Effector CD8-positive, alpha-beta T cell (primary cell): Measurements from ENCODE around the gene IGFBP6.

Source experiments
- DNase-seq: peaks from one replicate; lab custom pipeline; 2025; lab: John Stamatoyannopoulos, UW
- total RNA-seq, 4 experiments: gene quantifications; one replicate each; lab custom pipeline; 2026; lab: John Stamatoyannopoulos, UW

Gene IGFBP6
- total RNA-seq: 0 to 0.62 (median 0.45) reads per million in 4 experiments

GRCh38 chr12:53097564-53098353 lies at the start of gene IGFBP6:
IGFBP6 (plus strand) TSS chr12:53097667; CDS start chr12:53097718, 51 bp downstream.
- peak; percentile 42 for DNase-seq

DNA sequence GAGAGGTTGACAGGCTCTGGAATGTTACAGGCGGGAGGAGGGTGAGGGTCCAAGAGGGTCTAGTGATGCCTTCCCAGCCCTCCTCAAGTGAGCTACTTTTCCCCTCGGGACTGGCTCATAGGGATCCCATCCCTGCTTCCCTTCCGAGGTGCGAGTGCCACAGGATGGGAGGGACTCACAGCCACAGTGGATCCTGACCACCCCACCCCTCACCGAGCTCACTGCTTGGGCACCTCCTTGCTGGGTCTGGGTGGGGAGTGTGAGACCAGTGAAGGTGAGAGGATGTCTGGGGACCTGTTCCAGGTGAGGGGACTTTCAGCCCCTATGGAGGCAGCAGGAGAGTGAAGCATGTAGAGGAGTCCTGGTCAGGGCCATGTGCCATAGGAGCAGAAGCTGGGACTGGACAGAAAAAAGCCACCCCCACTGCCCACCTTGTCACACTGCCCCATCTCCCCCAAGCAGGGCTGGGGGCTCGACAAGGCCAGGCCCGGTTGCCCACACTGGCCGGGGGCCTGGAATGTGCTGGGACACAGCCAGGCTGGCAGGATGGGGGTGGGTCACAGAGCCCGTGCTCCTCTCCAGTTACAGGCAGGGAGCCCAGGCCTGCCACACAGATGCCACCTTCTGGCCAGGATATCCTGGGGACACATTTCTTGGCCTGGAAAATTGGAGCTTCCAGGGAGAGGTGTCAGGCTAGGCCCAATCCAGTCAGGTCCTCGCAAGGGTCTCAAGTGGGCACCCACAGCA lies 49.3 kb upstream of the IGFBP6 start:
- DNase-seq: no peak

DNA sequence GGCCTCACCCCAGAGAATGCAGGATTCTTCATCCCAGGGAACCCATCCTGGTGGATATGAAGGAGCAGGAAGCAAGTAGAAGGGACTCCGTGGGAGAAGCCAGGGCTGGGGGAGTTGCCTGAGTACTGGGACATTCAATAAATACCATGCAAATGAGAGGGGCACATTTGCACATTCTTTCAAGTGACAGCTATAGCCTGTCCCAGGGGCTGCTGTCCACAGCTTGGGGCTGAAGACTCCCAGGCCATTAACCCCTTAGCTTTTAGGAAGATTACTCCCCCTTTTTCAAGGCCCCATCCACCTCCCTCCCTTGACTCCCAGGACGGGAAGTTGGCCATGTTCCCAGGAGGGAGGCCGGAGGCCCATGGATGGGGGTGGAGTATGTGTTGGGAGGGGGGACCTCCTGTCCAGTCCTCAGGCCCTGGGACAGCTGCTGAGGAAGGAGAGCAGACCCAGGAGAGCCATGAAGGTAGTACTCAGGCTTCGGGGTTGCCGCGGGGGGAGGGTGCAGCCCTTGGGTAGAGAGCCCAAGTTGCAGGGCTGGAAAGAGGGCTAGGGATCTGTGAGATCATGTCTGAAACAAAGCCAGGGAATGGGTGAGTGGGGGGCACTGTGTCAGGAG lies 48.6 kb upstream of the IGFBP6 start:
- no peak for DNase-seq

DNA sequence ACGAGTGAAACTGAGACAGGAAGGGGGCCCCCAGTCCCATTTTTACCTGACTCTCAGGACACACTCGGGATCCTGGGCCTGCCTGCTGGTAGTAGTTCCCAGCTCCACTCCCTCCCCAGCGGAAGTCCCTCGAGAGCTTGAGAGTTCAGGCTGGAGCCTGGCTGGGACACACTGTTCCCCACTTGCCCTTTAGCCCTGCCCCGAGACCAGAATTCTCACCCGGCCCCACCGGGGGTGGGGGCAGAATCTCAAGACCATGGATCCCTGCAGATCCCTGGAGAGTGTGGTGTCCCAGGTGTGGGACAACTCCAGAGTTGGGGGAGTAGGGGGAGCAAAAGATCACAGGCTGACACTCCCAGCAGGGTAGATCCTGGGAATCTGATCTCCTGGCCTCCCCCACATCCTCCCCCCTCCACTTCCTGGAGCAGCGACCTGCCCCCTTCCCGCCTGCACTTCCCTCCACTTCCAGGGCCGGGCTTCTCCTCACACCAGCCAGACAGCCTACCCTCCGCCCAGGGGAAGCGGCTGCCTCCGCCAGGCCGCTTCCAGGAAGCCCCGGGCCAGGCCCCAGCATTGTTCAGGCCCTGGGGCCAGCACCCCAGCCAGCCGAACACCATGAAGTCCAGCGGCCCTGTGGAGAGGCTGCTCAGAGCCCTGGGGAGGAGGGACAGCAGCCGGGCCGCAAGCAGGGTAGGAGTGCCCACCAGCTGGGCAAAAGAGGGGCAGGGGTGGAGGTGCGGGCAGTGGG lies 47.7 kb upstream of the IGFBP6 start, which contains the start of gene TNS2:
Gene TNS2 (plus strand): TSS at position 495 of the 748 bp plus-strand sequence. CDS start 121 bp downstream, at position 616.
- no peak for DNase-seq

DNA sequence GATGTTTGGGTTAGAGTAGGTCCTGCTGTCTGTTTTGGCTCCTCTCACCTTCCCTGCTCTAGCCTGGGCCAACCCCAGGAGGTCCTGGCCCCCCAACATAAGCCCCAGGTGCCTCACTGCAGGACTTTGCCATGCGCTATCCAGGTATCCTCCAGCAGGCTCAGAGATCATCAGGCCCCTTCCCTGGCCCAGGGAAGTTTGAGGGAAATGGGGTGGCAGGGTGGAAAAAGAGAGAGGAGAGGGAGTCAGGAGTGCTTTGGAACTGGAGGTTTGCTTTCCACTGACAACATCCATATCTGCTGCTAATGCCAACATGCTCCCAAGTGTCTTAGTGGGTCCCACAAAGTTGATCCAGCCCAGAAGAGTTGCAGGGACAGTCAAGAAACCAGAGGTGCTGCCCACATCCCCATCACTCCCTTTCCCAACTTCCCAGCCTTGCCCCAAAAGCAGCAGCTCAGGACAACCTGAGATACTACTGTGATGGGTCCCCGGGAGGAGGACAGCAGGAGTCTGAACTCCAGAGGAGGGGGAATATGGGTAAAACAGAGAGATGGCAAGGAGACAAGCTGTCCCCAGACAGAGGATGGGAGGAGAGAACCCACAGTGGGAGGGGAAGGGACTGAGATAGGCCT lies 46.9 kb upstream of the IGFBP6 start:
- DNase-seq: no peak

DNA sequence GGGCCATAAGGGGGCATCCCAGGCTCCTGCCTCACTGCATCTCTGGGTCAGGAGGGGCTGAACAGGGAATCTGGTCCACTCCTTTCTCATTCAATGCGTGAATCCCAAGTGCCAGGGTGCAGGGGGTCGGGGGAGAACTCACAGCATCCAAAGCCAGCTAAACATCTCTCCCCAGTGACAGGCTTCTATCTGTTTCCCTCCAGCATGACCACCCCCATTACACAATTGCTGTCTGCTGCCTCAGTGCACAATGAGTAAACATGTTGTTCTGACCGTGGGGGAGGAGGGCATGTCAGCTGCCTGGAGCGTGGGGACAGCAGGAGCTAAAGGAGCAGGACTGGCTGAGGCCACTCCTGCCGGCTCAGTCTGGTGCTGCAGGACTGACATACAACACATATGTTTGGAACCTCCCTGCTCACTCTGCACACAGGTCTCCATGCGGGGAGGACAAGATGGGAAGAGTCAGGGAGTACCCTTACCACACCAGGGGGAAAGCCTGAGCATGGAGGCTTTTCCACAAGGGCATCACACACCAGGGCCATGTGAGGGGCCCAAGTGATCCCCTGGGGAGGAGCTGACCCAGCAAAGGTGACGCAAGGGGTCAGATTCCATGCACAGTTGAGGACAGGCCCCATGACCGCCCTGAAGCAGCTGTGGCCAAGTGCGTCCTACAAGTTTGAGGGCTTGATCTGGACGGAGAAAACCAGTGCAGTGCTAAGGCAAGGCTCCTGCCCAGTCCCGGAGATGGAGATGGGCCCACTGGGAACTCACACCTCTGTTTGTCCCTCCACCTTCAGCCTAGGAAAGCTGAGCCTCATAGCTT lies 46.2 kb upstream of the IGFBP6 start:
- DNase-seq: no peak

GRCh38 chr12:53051881-53052412 lies 45.5 kb upstream of the IGFBP6 start:
- DNase-seq: no peak

GRCh38 chr12:53052419-53053217 lies 44.8 kb upstream of the IGFBP6 start:
- no peak for DNase-seq

- DNase-seq: peak; percentile 49
These were observed 44.0 kb upstream of the IGFBP6 start for GRCh38 chr12:53053218-53054111.

DNA sequence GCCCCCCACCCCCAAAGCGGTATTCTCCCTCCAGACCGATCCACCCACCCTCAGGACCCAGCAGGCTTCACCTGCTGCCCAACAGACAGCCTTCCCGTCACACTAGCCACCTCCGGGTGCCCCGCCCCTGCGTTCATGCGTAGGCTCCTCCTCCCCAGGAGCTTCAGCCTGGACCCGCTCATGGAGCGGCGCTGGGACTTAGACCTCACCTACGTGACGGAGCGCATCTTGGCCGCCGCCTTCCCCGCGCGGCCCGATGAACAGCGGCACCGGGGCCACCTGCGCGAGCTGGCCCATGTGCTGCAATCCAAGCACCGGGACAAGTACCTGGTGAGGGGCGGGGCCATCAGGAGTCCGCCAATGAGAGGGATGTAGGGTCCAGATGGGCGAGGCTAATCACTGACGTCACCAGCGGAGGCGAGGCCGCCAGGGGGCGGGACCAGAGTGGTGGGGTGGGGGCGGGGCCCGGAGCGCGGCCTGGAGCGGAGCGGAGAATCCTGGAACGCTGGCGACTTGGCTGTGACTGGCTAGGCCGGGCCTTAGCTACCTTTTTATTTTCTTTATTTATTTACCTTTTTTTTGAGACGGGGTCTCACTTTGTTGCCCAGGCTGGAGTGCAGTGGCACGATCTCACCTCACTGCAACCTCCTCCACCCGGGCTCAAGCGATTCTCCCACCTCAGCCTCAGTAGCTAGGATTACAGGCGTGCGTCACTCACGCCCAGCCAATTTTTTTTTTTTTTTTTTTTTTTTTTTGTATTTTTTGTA lies 43.2 kb upstream of the IGFBP6 start:
- peak; percentile 92 for DNase-seq

DNA sequence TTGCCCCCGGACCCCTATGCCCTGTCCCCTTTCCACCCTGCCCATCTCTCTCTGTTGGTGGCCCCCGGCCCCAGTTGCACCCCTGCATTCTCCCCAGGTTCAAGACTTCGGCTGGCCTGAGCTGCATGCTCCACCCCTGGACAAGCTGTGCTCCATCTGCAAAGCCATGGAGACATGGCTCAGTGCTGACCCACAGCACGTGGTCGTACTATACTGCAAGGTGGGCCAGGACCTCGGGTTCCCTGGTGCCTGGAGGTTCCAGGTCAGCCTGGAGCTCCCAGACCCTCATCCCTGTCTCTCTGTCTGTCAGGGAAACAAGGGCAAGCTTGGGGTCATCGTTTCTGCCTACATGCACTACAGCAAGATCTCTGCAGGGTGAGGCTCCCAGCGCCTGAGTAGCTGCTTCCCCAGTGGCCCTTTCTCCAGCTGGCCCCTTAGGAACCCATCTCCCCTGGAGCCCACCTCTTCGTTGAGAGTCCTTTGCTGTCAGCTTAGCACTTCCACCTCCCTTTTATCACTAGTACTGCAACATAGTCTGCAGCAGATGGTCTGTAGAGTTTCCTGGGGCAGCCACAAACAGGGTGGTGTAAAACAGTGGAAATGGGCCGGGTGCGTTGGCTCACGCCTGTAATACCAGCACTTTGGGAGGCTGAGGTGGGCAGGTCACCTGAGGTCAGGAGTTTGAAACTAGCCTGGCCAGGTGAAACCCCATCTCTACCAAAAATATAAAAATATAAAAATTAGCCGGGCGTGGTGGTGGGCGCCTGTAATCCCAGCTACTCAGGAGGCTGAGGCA lies 41.8 kb upstream of the IGFBP6 start:
- no peak for DNase-seq

- DNase-seq: no peak
These were observed 41.2 kb upstream of the IGFBP6 start for GRCh38 chr12:53056296-53056695.

GRCh38 chr12:53056901-53057300 lies 40.6 kb upstream of the IGFBP6 start:
- no peak for DNase-seq

DNA sequence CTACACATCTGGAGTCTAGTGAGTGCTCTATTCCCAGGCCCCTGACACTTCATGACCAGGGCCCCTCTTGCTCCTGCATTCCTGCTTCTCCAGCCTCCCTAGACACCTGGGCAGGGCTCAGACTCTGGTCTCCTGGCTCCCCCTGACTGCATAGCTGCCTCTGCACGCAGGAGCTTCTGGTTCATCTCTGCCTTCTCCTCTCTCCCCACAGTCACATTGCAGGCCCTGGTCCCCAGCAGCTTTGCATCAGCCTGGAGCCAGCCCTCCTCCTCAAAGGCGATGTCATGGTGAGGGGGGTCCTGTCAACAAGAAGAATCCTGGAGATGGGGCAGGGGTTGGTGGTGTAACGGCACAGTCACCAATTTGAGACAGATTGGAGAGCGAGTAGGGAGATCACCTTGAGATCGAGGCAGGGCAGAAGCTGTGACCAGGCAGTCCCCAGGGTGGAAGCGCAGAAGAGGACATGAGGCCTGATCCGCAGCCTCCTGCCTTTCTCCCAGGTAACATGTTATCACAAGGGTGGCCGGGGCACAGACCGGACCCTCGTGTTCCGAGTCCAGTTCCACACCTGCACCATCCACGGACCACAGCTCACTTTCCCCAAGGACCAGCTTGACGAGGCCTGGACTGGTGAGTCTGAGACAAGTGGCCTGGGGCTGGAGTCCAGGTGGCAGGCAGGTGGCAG lies 39.5 kb upstream of the IGFBP6 start:
- no peak for DNase-seq

- no peak for DNase-seq
These were observed 38.6 kb upstream of the IGFBP6 start for GRCh38 chr12:53058674-53059433.
